ENCODE measurements around the gene HORMAD2. TPM values are rescaled to one million over a fixed set of nuclear protein-coding genes. Genes with fewer than 3 reads are reported as not detected.

Gene HORMAD2
- total RNA-seq, 1 experiment from 2014 or later = not detected

GRCh38 chr22:30123463-30123862 lies 43.2 kb downstream of the HORMAD2 start:
- intact Hi-C loops (cut with micrococcal nuclease; ENCODE audit: unreplicated experiment) = no loop called here
- CTCF ChIA-PET = interaction anchor here (0.6 kb wide), 1 partner anchor 511 kb away, joined by 3 read pairs; no protein-coding TSS in a partner anchor

GRCh38 chr22:30127749-30128166 lies 47.5 kb downstream of the HORMAD2 start:
- CTCF ChIA-PET = no interaction called here
- TF ChIP-seq CTCF (conservative IDR thresholded peaks at IDR 0.05) (no peak), EZH2 (IDR thresholded peaks at IDR 0.05; ENCODE audit: low read depth) (no peak)
- POLR2A ChIA-PET (ENCODE audit: unreplicated experiment) = no interaction called here
- no peak overlapping the region for H2AFZ ChIP-seq
- intact Hi-C loops (cut with micrococcal nuclease; ENCODE audit: unreplicated experiment) = no loop called here
- no peaks in the 10 kb centered on the region; the same call in 1 of the 2 replicates for H3K9me2 ChIP-seq (ENCODE audit: insufficient read depth)
- H4K20me1 ChIP-seq (ENCODE audit: insufficient read depth) = no peaks in the 10 kb centered on the region
- BruUV-seq (replicated peaks) = no TSS peak
- H3K36me3 ChIP-seq (ENCODE audit: low read depth) = no peaks in the 10 kb centered on the region
- no peak overlapping the region for H3K27ac ChIP-seq
- no peaks in the 10 kb centered on the region; the same call in 1 of the 2 replicates for H3K4me1 ChIP-seq (replicated peaks; ENCODE audit: insufficient read depth)
- no peak for DNase-seq
- H3F3A ChIP-seq (ENCODE audit: insufficient read depth, low read depth) = 0 out of 2 replicates have a peak, but pooled peaks cover 13% of the 10 kb centered on the region
- H3K4me3 ChIP-seq = no peak overlapping the region
- no peaks in the 10 kb centered on the region for H3K79me2 ChIP-seq (ENCODE audit: low read depth)
- H3K27me3 ChIP-seq (ENCODE audit: insufficient read depth, low read depth) = no peaks in the 10 kb centered on the region
- H3K4me2 ChIP-seq = no peak overlapping the region
- H3K9me3 ChIP-seq (ENCODE audit: insufficient read depth, low read depth) = no peaks in the 10 kb centered on the region

More at GRCh38 chr22:30123463-30123862, 43.2 kb downstream of the HORMAD2 start:
- Histone ChIP-seq H3K4me3 (no peak overlapping the region), H2AFZ (no peak overlapping the region), H3K4me2 (no peak overlapping the region), H3K79me2 (ENCODE audit: low read depth) (no peaks in the 10 kb centered on the region), H4K20me1 (ENCODE audit: insufficient read depth) (no peaks in the 10 kb centered on the region), H3K27ac (no peak overlapping the region), H3K9me3 (ENCODE audit: insufficient read depth, low read depth) (no peaks in the 10 kb centered on the region), H3K9me2 (ENCODE audit: insufficient read depth) (no peaks in the 10 kb centered on the region), H3K4me1 (replicated peaks; ENCODE audit: insufficient read depth) (peaks cover under 1% of the 10 kb centered on the region; the same call in 1 of the 2 replicates), H3F3A (ENCODE audit: insufficient read depth, low read depth) (0 out of 2 replicates have a peak, but pooled peaks cover 10% of the 10 kb centered on the region), H3K36me3 (ENCODE audit: low read depth) (no peaks in the 10 kb centered on the region), H3K27me3 (ENCODE audit: insufficient read depth, low read depth) (no peaks in the 10 kb centered on the region)
- no peak for DNase-seq
- POLR2A ChIA-PET (ENCODE audit: unreplicated experiment) = interaction anchor here (0.7 kb wide), 1 partner anchor 36 kb away, joined by 3 read pairs; no protein-coding TSS in a partner anchor
- BruUV-seq (replicated peaks) = no TSS peak
- TF ChIP-seq CTCF (conservative IDR thresholded peaks at IDR 0.05) = no peak

GRCh38 chr22:30128511-30128910 lies 48.2 kb downstream of the HORMAD2 start:
- Histone ChIP-seq H3K36me3 (ENCODE audit: low read depth) (no peaks in the 10 kb centered on the region), H3K27ac (no peak overlapping the region), H3K79me2 (ENCODE audit: low read depth) (no peaks in the 10 kb centered on the region), H3K4me3 (no peak overlapping the region), H3F3A (ENCODE audit: insufficient read depth, low read depth) (0 out of 2 replicates have a peak, but pooled peaks cover 13% of the 10 kb centered on the region), H3K9me3 (ENCODE audit: insufficient read depth, low read depth) (no peaks in the 10 kb centered on the region), H3K4me1 (replicated peaks; ENCODE audit: insufficient read depth) (no peaks in the 10 kb centered on the region; the same call in 1 of the 2 replicates), H4K20me1 (ENCODE audit: insufficient read depth) (no peaks in the 10 kb centered on the region), H3K4me2 (no peak overlapping the region), H2AFZ (no peak overlapping the region), H3K9me2 (ENCODE audit: insufficient read depth) (no peaks in the 10 kb centered on the region; the same call in 1 of the 2 replicates), H3K27me3 (ENCODE audit: insufficient read depth, low read depth) (no peaks in the 10 kb centered on the region)
- DNase-seq = no peak
- BruUV-seq (replicated peaks) = no TSS peak
- ChIA-PET CTCF (no interaction called here), POLR2A (ENCODE audit: unreplicated experiment) (no interaction called here)
- TF ChIP-seq CTCF (conservative IDR thresholded peaks at IDR 0.05) (no peak), EZH2 (IDR thresholded peaks at IDR 0.05; ENCODE audit: low read depth) (no peak)
- intact Hi-C loops (cut with micrococcal nuclease; ENCODE audit: unreplicated experiment) = no loop called here
